Measurements from ENCODE around the gene SCAMP4.

The SCAMP4 gene

GRCh38 chr19:1914826-1915341, 9.7 kb downstream of the SCAMP4 start:
- no peak for DNase-seq

- DNase-seq, result no peak
These were observed 11.9 kb downstream of the SCAMP4 start for GRCh38 chr19:1917146-1917545.

GRCh38 chr19:1917926-1918325, 12.7 kb downstream of the SCAMP4 start:
- no peak for DNase-seq

GRCh38 chr19:1918975-1919374, 13.8 kb downstream of the SCAMP4 start:
- DNase-seq, result no peak

GRCh38 chr19:1920644-1921043, 15.4 kb downstream of the SCAMP4 start:
- no peak for DNase-seq

GRCh38 chr19:1921326-1921725, 16.1 kb downstream of the SCAMP4 start:
- DNase-seq, result no peak

- no peak for DNase-seq
These were observed 16.6 kb downstream of the SCAMP4 start for GRCh38 chr19:1921825-1922224.

GRCh38 chr19:1922803-1923202, 17.6 kb downstream of the SCAMP4 start:
- no peak for DNase-seq

GRCh38 chr19:1923319-1923718, 18.1 kb downstream of the SCAMP4 start:
- DNase-seq, result no peak

- DNase-seq, result no peak
These were observed 19.2 kb downstream of the SCAMP4 start for GRCh38 chr19:1924320-1924961.

- DNase-seq, result no peak
These were observed 20.3 kb downstream of the SCAMP4 start for GRCh38 chr19:1925544-1925943.

- peak; percentile 70 for DNase-seq
These were observed 24.0 kb downstream of the SCAMP4 start for GRCh38 chr19:1929021-1929742.

- no peak for DNase-seq
These were observed 26.2 kb downstream of the SCAMP4 start for GRCh38 chr19:1931445-1931844.

GRCh38 chr19:1932395-1932794, 27.2 kb downstream of the SCAMP4 start:
- no peak for DNase-seq

- DNase-seq, result no peak
These were observed 28.0 kb downstream of the SCAMP4 start for GRCh38 chr19:1933244-1933643.

- no peak for DNase-seq
These were observed 28.7 kb downstream of the SCAMP4 start for GRCh38 chr19:1933942-1934341.

GRCh38 chr19:1935484-1936208, 30.4 kb downstream of the SCAMP4 start:
- no peak for DNase-seq

GRCh38 chr19:1936430-1936829, 31.2 kb downstream of the SCAMP4 start:
- DNase-seq, result no peak

- no peak for DNase-seq
These were observed 31.9 kb downstream of the SCAMP4 start for GRCh38 chr19:1936916-1937610.

- no peak for DNase-seq
These were observed 32.9 kb downstream of the SCAMP4 start for GRCh38 chr19:1938071-1938470.

- no peak for DNase-seq
These were observed 36.2 kb downstream of the SCAMP4 start, which contains the start of gene CSNK1G2 for GRCh38 chr19:1941146-1942077. Gene CSNK1G2, plus strand, starts transcription at chr19:1941172. Its CDS starts 28,601 bp downstream, at chr19:1969773.
